Measurements from ENCODE around the gene CFAP119.

CFAP119 gene

DNA sequence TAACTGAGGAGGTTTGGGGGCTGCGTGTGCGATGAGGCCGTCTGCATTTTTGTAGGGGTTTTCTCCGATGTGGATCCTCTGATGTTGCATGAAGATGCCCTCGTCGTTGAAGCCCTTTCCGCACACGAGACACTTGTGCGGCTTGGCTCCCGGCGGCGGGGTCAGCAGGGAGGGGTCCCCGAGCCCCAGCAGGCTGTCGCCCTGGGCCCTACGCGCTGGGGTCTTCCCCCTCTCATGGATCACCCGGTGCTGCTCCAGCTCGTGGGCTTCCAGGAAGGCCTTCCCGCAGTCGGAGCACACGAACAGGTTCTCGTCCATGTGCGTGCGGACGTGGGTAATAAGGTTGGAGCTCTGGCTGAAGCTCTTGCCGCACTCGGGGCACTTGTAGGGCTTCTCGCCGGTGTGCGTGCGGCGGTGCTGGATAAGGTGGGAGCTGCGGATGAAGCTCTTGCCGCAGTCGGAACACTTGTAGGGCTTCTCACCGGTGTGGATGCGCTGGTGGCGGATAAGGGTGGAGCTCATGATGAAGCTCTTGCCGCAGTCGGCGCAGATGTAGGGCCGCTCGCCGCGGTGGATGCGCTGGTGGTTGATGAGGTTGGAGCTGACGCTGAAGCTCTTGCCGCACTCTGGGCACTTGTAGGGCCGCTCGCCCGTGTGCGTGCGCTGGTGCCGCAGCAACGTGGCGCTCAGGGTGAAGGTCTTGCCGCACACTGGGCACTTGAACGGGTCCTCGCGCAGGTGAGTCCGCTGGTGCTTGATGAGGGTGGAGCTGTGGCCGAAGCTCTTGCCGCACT is 20.8 kb upstream of the CFAP119 start:
- peaks cover 22% of the 10 kb centered on the region for H3K36me3 ChIP-seq (ENCODE audit: insufficient read depth, low read length)
- no peak overlapping the region for H2AFZ ChIP-seq (ENCODE audit: low read depth, low read length)
- no peak overlapping the region for H3K27ac ChIP-seq (ENCODE audit: low read length)
- ATAC-seq (ENCODE audit: insufficient read depth, low read depth) (no peak), DNase-seq (no peak)
- peaks cover 21% of the 10 kb centered on the region for H3K4me1 ChIP-seq (ENCODE audit: insufficient read depth, low read length)
- peaks cover 5% of the 10 kb centered on the region for H3K79me2 ChIP-seq (ENCODE audit: insufficient read depth, low read length)
- no peak overlapping the region for H3K4me2 ChIP-seq (ENCODE audit: insufficient read depth, low read length)
- TF ChIP-seq CTCF (IDR thresholded peaks at IDR 0.05; ENCODE audit: borderline replicate concordance, extremely low read depth, low read length, poor library complexity, severe bottlenecking) (no peak), EZH2 (IDR thresholded peaks at IDR 0.05; ENCODE audit: borderline replicate concordance, low read depth, low read length, severe bottlenecking) (no peak)
- H3K9ac ChIP-seq (ENCODE audit: low read depth, low read length), result no peak overlapping the region
- H4K20me1 ChIP-seq (ENCODE audit: insufficient read depth, low read length), result no peaks in the 10 kb centered on the region; the same call in 1 of the 2 replicates
- H3K4me3 ChIP-seq (ENCODE audit: low read depth in 1 of 2, low read length in 2 of 2), result no peak overlapping the region
- H3K27me3 ChIP-seq (ENCODE audit: insufficient read depth, low read length, poor library complexity), result peaks cover 4% of the 10 kb centered on the region
- H3K9me3 ChIP-seq (ENCODE audit: insufficient read depth, low read length, severe bottlenecking), result no peaks in the 10 kb centered on the region

- Histone ChIP-seq H4K20me1 (ENCODE audit: insufficient read depth, low read length) (peaks cover 5% of the 10 kb centered on the region; the same call in 1 of the 2 replicates), H3K9me3 (ENCODE audit: insufficient read depth, low read length, severe bottlenecking) (no peaks in the 10 kb centered on the region), H3K27ac (ENCODE audit: low read length) (no peak overlapping the region), H3K79me2 (ENCODE audit: insufficient read depth, low read length) (peaks cover 12% of the 10 kb centered on the region), H3K4me2 (ENCODE audit: insufficient read depth, low read length) (no peak overlapping the region), H3K36me3 (ENCODE audit: insufficient read depth, low read length) (peaks cover 22% of the 10 kb centered on the region), H3K27me3 (ENCODE audit: insufficient read depth, low read length, poor library complexity) (no peaks in the 10 kb centered on the region), H3K9ac (ENCODE audit: low read depth, low read length) (no peak overlapping the region), H3K4me1 (ENCODE audit: insufficient read depth, low read length) (peaks cover 20% of the 10 kb centered on the region), H3K4me3 (ENCODE audit: low read depth in 1 of 2, low read length in 2 of 2) (no peak overlapping the region), H2AFZ (ENCODE audit: low read depth, low read length) (no peak overlapping the region)
- TF ChIP-seq CTCF (IDR thresholded peaks at IDR 0.05; ENCODE audit: borderline replicate concordance, extremely low read depth, low read length, poor library complexity, severe bottlenecking) (no peak), EZH2 (IDR thresholded peaks at IDR 0.05; ENCODE audit: borderline replicate concordance, low read depth, low read length, severe bottlenecking) (no peak)
- ATAC-seq (ENCODE audit: insufficient read depth, low read depth) (no peak), DNase-seq (no peak)
Observed at GRCh38 chr16:30780549-30780948, 18.7 kb upstream of the CFAP119 start.

DNA sequence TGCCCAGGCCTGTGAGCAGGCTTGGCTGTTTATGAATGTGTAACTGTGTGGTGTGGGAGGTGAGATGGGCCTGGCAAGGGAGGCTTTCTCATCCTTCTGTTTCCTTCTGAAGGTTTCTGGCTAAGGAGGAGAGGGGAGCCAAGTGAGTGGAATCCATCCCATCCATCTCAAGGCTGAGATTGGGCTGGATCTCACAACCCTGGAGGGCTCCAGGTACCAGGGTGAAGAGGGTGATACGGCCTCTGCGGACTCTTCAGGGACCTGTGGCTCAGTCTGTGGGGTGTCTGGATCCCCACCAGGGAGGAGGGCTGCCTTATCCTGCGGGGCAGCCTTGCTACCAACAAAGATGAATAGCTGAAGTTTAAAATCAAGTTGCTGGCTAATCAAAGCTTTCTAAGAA is 18.2 kb upstream of the CFAP119 start:
- no peak overlapping the region for H3K27ac ChIP-seq (ENCODE audit: low read length)

More for the DNA sequence above, 18.2 kb upstream of the CFAP119 start:
- H3K27me3 ChIP-seq (ENCODE audit: insufficient read depth, low read length, poor library complexity), result no peaks in the 10 kb centered on the region
- H3K9ac ChIP-seq (ENCODE audit: low read depth, low read length), result no peak overlapping the region
- peaks cover 15% of the 10 kb centered on the region for H3K79me2 ChIP-seq (ENCODE audit: insufficient read depth, low read length)
- H3K9me3 ChIP-seq (ENCODE audit: insufficient read depth, low read length, severe bottlenecking), result no peaks in the 10 kb centered on the region
- no peak overlapping the region for H3K4me2 ChIP-seq (ENCODE audit: insufficient read depth, low read length)
- no peak for ATAC-seq (ENCODE audit: insufficient read depth, low read depth)
- no peak for TF ChIP-seq CTCF (IDR thresholded peaks at IDR 0.05; ENCODE audit: borderline replicate concordance, extremely low read depth, low read length, poor library complexity, severe bottlenecking)
- H3K4me1 ChIP-seq (ENCODE audit: insufficient read depth, low read length), result peaks cover 19% of the 10 kb centered on the region
- H2AFZ ChIP-seq (ENCODE audit: low read depth, low read length), result no peak overlapping the region
- H3K36me3 ChIP-seq (ENCODE audit: insufficient read depth, low read length), result peaks cover 22% of the 10 kb centered on the region
- no peak for DNase-seq
- H3K4me3 ChIP-seq (ENCODE audit: low read depth in 1 of 2, low read length in 2 of 2), result no peak overlapping the region
- H4K20me1 ChIP-seq (ENCODE audit: insufficient read depth, low read length), result peaks cover 5% of the 10 kb centered on the region
